ENCODE data around the gene CFDP1.

Gene CFDP1

GRCh38 chr16:75288181-75288580, 145.1 kb downstream of the CFDP1 start:
- TF ChIP-seq, protein P1, sequence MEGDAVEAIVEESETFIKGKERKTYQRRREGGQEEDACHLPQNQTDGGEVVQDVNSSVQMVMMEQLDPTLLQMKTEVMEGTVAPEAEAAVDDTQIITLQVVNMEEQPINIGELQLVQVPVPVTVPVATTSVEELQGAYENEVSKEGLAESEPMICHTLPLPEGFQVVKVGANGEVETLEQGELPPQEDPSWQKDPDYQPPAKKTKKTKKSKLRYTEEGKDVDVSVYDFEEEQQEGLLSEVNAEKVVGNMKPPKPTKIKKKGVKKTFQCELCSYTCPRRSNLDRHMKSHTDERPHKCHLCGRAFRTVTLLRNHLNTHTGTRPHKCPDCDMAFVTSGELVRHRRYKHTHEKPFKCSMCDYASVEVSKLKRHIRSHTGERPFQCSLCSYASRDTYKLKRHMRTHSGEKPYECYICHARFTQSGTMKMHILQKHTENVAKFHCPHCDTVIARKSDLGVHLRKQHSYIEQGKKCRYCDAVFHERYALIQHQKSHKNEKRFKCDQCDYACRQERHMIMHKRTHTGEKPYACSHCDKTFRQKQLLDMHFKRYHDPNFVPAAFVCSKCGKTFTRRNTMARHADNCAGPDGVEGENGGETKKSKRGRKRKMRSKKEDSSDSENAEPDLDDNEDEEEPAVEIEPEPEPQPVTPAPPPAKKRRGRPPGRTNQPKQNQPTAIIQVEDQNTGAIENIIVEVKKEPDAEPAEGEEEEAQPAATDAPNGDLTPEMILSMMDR (IDR thresholded peaks at IDR 0.05), result no peak

DNA sequence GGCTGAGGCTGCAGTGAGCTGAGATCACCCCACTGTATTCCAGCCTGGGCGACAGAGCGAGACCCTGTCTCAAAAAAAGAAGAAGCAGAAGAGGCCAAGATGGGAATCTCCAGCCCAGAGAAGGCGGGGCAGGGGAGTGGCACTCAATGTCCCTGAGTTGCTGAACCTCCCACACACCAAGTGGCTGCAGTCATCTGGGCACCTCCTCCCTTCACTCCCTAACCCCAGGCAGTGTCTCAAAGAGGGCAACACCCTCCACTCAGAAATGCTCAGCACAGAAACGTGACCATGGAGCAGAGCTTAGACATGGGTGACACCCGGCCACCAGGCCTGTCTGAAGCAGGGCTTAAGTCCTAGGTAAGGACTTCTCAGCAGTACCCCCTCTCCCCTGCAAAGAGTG, 145.6 kb downstream of the CFDP1 start:
- TF ChIP-seq, protein P1 (IDR thresholded peaks at IDR 0.05), result no peak

DNA sequence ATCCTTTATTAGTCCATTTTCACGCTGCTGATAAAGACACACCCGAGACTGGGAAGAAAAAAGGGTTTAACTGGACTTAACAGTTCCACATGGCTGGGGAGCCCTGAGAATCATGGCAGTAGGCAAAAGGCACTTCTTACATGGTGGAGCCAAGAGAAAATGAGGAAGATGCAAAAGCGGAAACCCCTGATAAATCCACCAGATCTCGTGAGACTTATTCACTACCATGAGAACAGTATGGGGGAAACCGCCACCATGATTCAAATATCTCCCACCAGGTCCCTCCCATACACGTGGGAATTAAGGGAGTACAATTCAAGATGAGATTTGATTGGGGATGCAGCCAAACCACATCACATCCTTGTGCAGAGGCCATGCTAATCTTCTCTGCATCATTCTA, 146.9 kb downstream of the CFDP1 start:
- TF ChIP-seq, protein P1 (IDR thresholded peaks at IDR 0.05), result no peak

- TF ChIP-seq, protein P1 (IDR thresholded peaks at IDR 0.05), result no peak
Measured at GRCh38 chr16:75282466-75283281, 150.6 kb downstream of the CFDP1 start.

- TF ChIP-seq, protein P1 (IDR thresholded peaks at IDR 0.05), result no peak
Measured at GRCh38 chr16:75281826-75282225, 151.5 kb downstream of the CFDP1 start.

DNA sequence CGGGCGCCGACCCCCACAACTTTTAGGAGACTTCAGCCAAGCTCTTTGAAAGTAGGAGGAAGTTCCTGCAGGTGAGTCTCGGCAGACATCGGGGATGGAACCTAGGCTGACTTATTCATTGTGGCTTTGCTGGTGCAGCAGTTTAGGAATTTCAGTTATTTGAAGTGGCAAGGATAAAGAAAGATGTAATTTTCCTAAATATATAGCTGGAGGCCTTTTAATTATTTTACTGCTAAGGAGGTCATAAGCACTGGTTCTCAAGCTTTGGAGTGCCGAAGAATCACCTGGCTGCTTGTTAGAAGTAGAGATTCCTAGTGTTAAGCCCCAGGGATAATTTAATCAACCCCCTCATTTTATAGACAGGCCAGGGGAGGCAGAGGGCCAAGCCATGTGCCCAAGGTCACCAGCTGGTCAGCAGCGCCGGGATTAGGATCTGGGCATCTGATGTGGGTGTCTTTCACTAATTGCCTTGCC, 152.9 kb downstream of the CFDP1 start:
- TF ChIP-seq, protein P1 (IDR thresholded peaks at IDR 0.05), result no peak

GRCh38 chr16:75279305-75279704, 154.0 kb downstream of the CFDP1 start:
- TF ChIP-seq, protein P1 (IDR thresholded peaks at IDR 0.05), result no peak
